K562 (cell line): Measurements from ENCODE around the gene TMEM184B. TPM values are rescaled to one million over a fixed set of nuclear protein-coding genes. Genes with fewer than 3 reads are reported as not detected.

Experiments used
- CHD2 ChIP-seq: IDR thresholded peaks from 2 replicates; pipeline ENCODE4 v1.6.1; 2011; ENCODE audit warnings: low read depth, low read length
- DPF2 ChIP-seq: fragments of 450-650 bp; IDR thresholded peaks from 2 replicates; pipeline ENCODE4 v1.6.1; 2016
- E2F8 ChIP-seq: fragments of 450-650 bp; IDR thresholded peaks from 2 replicates; pipeline ENCODE4 v1.7.1; 2018; ENCODE audit warnings: mild to moderate bottlenecking, low read depth; ENCODE audit not compliant: partially characterized antibody
- ERF ChIP-seq: fragments of 450-650 bp; formaldehyde crosslinking; IDR thresholded peaks from 2 replicates; pipeline ENCODE4 v1.4.0; 2020; ENCODE audit warnings: mild to moderate bottlenecking, mixed read lengths
- GTF2F1 ChIP-seq: IDR thresholded peaks from 2 replicates; pipeline ENCODE4 v1.6.1; 2011; ENCODE audit warnings: low read depth, low read length, improper control_type of control experiment
- IRF1 ChIP-seq: sonication (generic); formaldehyde crosslinking; IDR thresholded peaks from 2 replicates; pipeline ENCODE4 v1.8.0; 2022; ENCODE audit warnings: missing genetic modification reagents, mild to moderate bottlenecking, borderline replicate concordance
- MEIS2 ChIP-seq: fragments of 450-650 bp; IDR thresholded peaks from 2 replicates; pipeline ENCODE4 v1.6.1; 2014; ENCODE audit warnings: mild to moderate bottlenecking; ENCODE audit not compliant: partially characterized antibody
- MNT ChIP-seq, 2 experiments: fragments of 450-650 bp; conservative IDR thresholded peaks; 2 replicates each; pipeline ENCODE4 v1.6.1; 2017; ENCODE audit warnings: mild to moderate bottlenecking in 2 of 2, moderate library complexity in 2 of 2
- NRF1 ChIP-seq, 2 experiments: fragments of 450-650 bp; IDR thresholded peaks in 1 of 2; conservative IDR thresholded peaks in 1 of 2; 2 replicates each; pipeline ENCODE4 v1.6.1; 2014; ENCODE audit warnings: mild to moderate bottlenecking in 2 of 2
- RAD21 ChIP-seq, 2 experiments: fragments of 250-450 bp in 1 of 2; fragments of 450-650 bp in 1 of 2; sonication (Bioruptor Pico) in 1 of 2; formaldehyde crosslinking in 1 of 2; IDR thresholded peaks in 1 of 2; conservative IDR thresholded peaks in 1 of 2; 2 replicates each; pipeline versions ENCODE4 v1.4.0 to v1.8.0; 2020 to 2022; ENCODE audit warnings: mild to moderate bottlenecking in 2 of 2, moderate library complexity in 1 of 2
- SIN3B ChIP-seq: fragments of 450-650 bp; IDR thresholded peaks from 2 replicates; pipeline ENCODE4 v1.6.1; 2017; ENCODE audit warnings: low read depth, mild to moderate bottlenecking, moderate library complexity
- SMARCA5 ChIP-seq: fragments of 450-650 bp; IDR thresholded peaks from 2 replicates; pipeline ENCODE4 v1.6.1; 2016
- SMC3 ChIP-seq: conservative IDR thresholded peaks from 2 replicates; pipeline ENCODE4 v1.6.1; 2011; ENCODE audit warnings: low read depth, low read length, improper control_type of control experiment; ENCODE audit not compliant: insufficient read depth
- TCF7 ChIP-seq: sonication (generic); IDR thresholded peaks from 2 replicates; pipeline ENCODE4 v1.6.1; 2016; ENCODE audit warnings: antibody characterized with exemption, borderline replicate concordance
- VEZF1 ChIP-seq: fragments of 200-800 bp; sonication (Bioruptor generic); IDR thresholded peaks from 2 replicates; pipeline ENCODE4 v1.6.1; 2017; ENCODE audit warnings: missing genetic modification characterization, missing compliant biosample characterization
- ZNF518B ChIP-seq: fragments of 250-450 bp; sonication (Bioruptor Pico); IDR thresholded peaks from 2 replicates; pipeline ENCODE4 v1.5.0; 2021; ENCODE audit warnings: mild to moderate bottlenecking, moderate library complexity
- ZNF76 ChIP-seq: fragments of 250-450 bp; sonication (Bioruptor Pico); IDR thresholded peaks from 2 replicates; pipeline ENCODE4 v1.4.0; 2020; ENCODE audit warnings: mild to moderate bottlenecking, moderate library complexity, borderline replicate concordance
- polyA plus RNA-seq, 8 experiments: library from polyadenylated mRNA; depleted of rRNA in 4 of 8; stranded (reverse) in 5 of 8; unstranded in 3 of 8; fragments of >200 nt; fragmentation: Nextera tagmentation in 2 of 8; fragmentation: Illumina TruSeq in 1 of 8; extraction: Ambion mirVana in 2 of 8; extraction: Trizol in 1 of 8; gene quantifications; 2 replicates each; pipeline versions ENCODE4 v1.2.1 to v1.2.3, GENCODE V29; 2011 to 2014; ENCODE audit warnings: inconsistent platforms in 1 of 8, missing spikeins in 1 of 8
- total RNA-seq, 7 experiments: library from RNA; depleted of rRNA in 6 of 7; stranded (reverse); fragments of >200 nt in 6 of 7; fragmentation: Illumina TruSeq in 2 of 7; extraction: Trizol in 2 of 7; gene quantifications; 2 replicates each; pipeline versions ENCODE4 v1.2.1 to v1.2.3, GENCODE V29; 2011 to 2021; ENCODE audit warnings: low replicate concordance in 1 of 7

TMEM184B gene
- total and polyA plus RNA-seq, 9 of the 15 experiments (the other 6 are each of a cell fraction or from before 2014, with no cell fraction given) = 0.31 to 25.1 (median 6.2) TPM

GRCh38 chr22:38181453-38182200 lies 91.2 kb downstream of the TMEM184B start, which contains the start of gene PLA2G6 (continued):
- TF ChIP-seq ZNF518B (CRISPR knock-in tag) = no peak
- no peak for TF ChIP-seq ERF (CRISPR knock-in tag)
- TF ChIP-seq SIN3B = no peak
- TF ChIP-seq SMARCA5 = 0 out of 2 replicates have a peak, but pooled peaks have one; percentile 1
- TF ChIP-seq VEZF1 = peak; percentile 45; the same call in 1 of the 2 replicates
- TF ChIP-seq RAD21 (CRISPR knock-in tag; conservative IDR thresholded peaks at IDR 0.05 in 1 of 2, IDR thresholded peaks at IDR 0.05 in 1 of 2) = no peak
- no peak for TF ChIP-seq E2F8
- no peak for TF ChIP-seq ZNF76 (CRISPR knock-in tag)
- TF ChIP-seq MNT (conservative IDR thresholded peaks at IDR 0.05) = peak; percentile 85 to 87
- peak; percentile 11 for TF ChIP-seq MEIS2
- TF ChIP-seq GTF2F1 = no peak
- TF ChIP-seq NRF1 (conservative IDR thresholded peaks at IDR 0.05 in 1 of 2, IDR thresholded peaks at IDR 0.05 in 1 of 2) = peak in 1 of 2 experiments; percentile 40; a peak in 1 of 4 replicates
- TF ChIP-seq DPF2 = no peak; the same call in 1 of the 2 replicates
- TF ChIP-seq IRF1 (CRISPR knock-in tag) = no peak
- no peak for TF ChIP-seq CHD2
- TF ChIP-seq TCF7 = no peak
- no peak for TF ChIP-seq SMC3
